ENCODE measurements around the gene DMD. TPM values are rescaled to one million over a fixed set of nuclear protein-coding genes. Genes with fewer than 3 reads are reported as not detected.

DMD gene
- total RNA-seq, 2 donors from 2014 or later = 2.8 to 3.4 TPM

- Mint-ChIP-seq H3K4me3 (no peak overlapping the region), H3K4me1 (ENCODE audit: low read depth in 2 of 2) (no peaks in the 10 kb centered on the region), H3K27me3 (no peaks in the 10 kb centered on the region), H3K27ac (no peak overlapping the region), H3K36me3 (no peaks in the 10 kb centered on the region), H3K9me3 (peaks cover 5% of the 10 kb centered on the region)
- DNase-seq (ENCODE audit: low spot score) = no peak
- no peak for ATAC-seq
Observed at GRCh38 chrX:31796624-31797023, 1414.7 kb downstream of the DMD start.

- H3K9me3 Mint-ChIP-seq = peaks cover 10% of the 10 kb centered on the region
- no peak for ATAC-seq
- H3K36me3 Mint-ChIP-seq = no peaks in the 10 kb centered on the region
- H3K27me3 Mint-ChIP-seq = no peaks in the 10 kb centered on the region
- H3K27ac Mint-ChIP-seq = no peak overlapping the region
- H3K4me3 Mint-ChIP-seq = no peak overlapping the region
- no peak for DNase-seq (ENCODE audit: low spot score)
- H3K4me1 Mint-ChIP-seq (ENCODE audit: low read depth in 2 of 2) = no peaks in the 10 kb centered on the region
Observed at GRCh38 chrX:31747411-31747810, 1463.9 kb downstream of the DMD start.

GRCh38 chrX:31743004-31743403 is 1468.3 kb downstream of the DMD start:
- no peak for ATAC-seq
- Mint-ChIP-seq H3K27ac (no peak overlapping the region), H3K36me3 (no peaks in the 10 kb centered on the region), H3K9me3 (peaks cover 7% of the 10 kb centered on the region), H3K4me1 (ENCODE audit: low read depth in 2 of 2) (no peaks in the 10 kb centered on the region), H3K4me3 (no peak overlapping the region), H3K27me3 (no peaks in the 10 kb centered on the region)
- no peak for DNase-seq (ENCODE audit: low spot score)

- no peaks in the 10 kb centered on the region for H3K36me3 Mint-ChIP-seq
- no peaks in the 10 kb centered on the region for H3K4me1 Mint-ChIP-seq (ENCODE audit: low read depth in 2 of 2)
- no peak overlapping the region for H3K27ac Mint-ChIP-seq
- ATAC-seq (no peak), DNase-seq (ENCODE audit: low spot score) (no peak)
- H3K9me3 Mint-ChIP-seq = no peaks in the 10 kb centered on the region
- no peaks in the 10 kb centered on the region for H3K27me3 Mint-ChIP-seq
- no peak overlapping the region for H3K4me3 Mint-ChIP-seq
Observed at GRCh38 chrX:31717474-31717873, 1493.9 kb downstream of the DMD start.

- no peak for ATAC-seq
- H3K4me1 Mint-ChIP-seq (ENCODE audit: low read depth in 2 of 2) = no peaks in the 10 kb centered on the region
- no peaks in the 10 kb centered on the region for H3K36me3 Mint-ChIP-seq
- no peak overlapping the region for H3K4me3 Mint-ChIP-seq
- no peak overlapping the region for H3K27ac Mint-ChIP-seq
- DNase-seq (ENCODE audit: low spot score) = no peak
- H3K27me3 Mint-ChIP-seq = no peaks in the 10 kb centered on the region
- no peaks in the 10 kb centered on the region for H3K9me3 Mint-ChIP-seq
Observed at GRCh38 chrX:31715675-31716074, 1495.7 kb downstream of the DMD start.

- no peak overlapping the region for H3K27ac Mint-ChIP-seq
- ATAC-seq (no peak), DNase-seq (ENCODE audit: low spot score) (no peak)
- H3K36me3 Mint-ChIP-seq = no peaks in the 10 kb centered on the region
- H3K9me3 Mint-ChIP-seq = no peaks in the 10 kb centered on the region
- H3K4me1 Mint-ChIP-seq (ENCODE audit: low read depth in 2 of 2) = no peaks in the 10 kb centered on the region
- H3K27me3 Mint-ChIP-seq = no peaks in the 10 kb centered on the region
- no peak overlapping the region for H3K4me3 Mint-ChIP-seq
Observed at GRCh38 chrX:31714797-31715196, 1496.6 kb downstream of the DMD start.

- no peak overlapping the region for H3K4me3 Mint-ChIP-seq
- no peak for DNase-seq (ENCODE audit: low spot score)
- no peaks in the 10 kb centered on the region for H3K4me1 Mint-ChIP-seq (ENCODE audit: low read depth in 2 of 2)
- H3K36me3 Mint-ChIP-seq = no peaks in the 10 kb centered on the region
- no peaks in the 10 kb centered on the region for H3K9me3 Mint-ChIP-seq
- no peaks in the 10 kb centered on the region for H3K27me3 Mint-ChIP-seq
- ATAC-seq = no peak
- no peak overlapping the region for H3K27ac Mint-ChIP-seq
Observed at GRCh38 chrX:31713120-31713519, 1498.2 kb downstream of the DMD start.

- DNase-seq (ENCODE audit: low spot score) (no peak), ATAC-seq (no peak)
- no peak overlapping the region for H3K27ac Mint-ChIP-seq
- no peaks in the 10 kb centered on the region for H3K36me3 Mint-ChIP-seq
- no peaks in the 10 kb centered on the region for H3K27me3 Mint-ChIP-seq
- H3K9me3 Mint-ChIP-seq = no peaks in the 10 kb centered on the region
- no peaks in the 10 kb centered on the region for H3K4me1 Mint-ChIP-seq (ENCODE audit: low read depth in 2 of 2)
- no peak overlapping the region for H3K4me3 Mint-ChIP-seq
Observed at GRCh38 chrX:31711166-31711565, 1500.2 kb downstream of the DMD start.

GRCh38 chrX:31708116-31708515 is 1503.2 kb downstream of the DMD start:
- DNase-seq (ENCODE audit: low spot score) (no peak), ATAC-seq (no peak)
- Mint-ChIP-seq H3K4me1 (ENCODE audit: low read depth in 2 of 2) (no peaks in the 10 kb centered on the region), H3K27me3 (peaks cover 0 to 2% of the 10 kb centered on the region in 2 donors), H3K9me3 (peaks cover 6% of the 10 kb centered on the region), H3K36me3 (no peaks in the 10 kb centered on the region), H3K4me3 (no peak overlapping the region), H3K27ac (no peak overlapping the region)

GRCh38 chrX:31706466-31706865 is 1504.9 kb downstream of the DMD start:
- peaks cover 12% of the 10 kb centered on the region for H3K9me3 Mint-ChIP-seq
- peaks cover 0 to 2% of the 10 kb centered on the region in 2 donors for H3K27me3 Mint-ChIP-seq
- H3K4me1 Mint-ChIP-seq (ENCODE audit: low read depth in 2 of 2) = no peaks in the 10 kb centered on the region
- DNase-seq (ENCODE audit: low spot score) = no peak
- no peak for ATAC-seq
- H3K27ac Mint-ChIP-seq = no peak overlapping the region
- no peaks in the 10 kb centered on the region for H3K36me3 Mint-ChIP-seq
- no peak overlapping the region for H3K4me3 Mint-ChIP-seq

GRCh38 chrX:31705816-31706215 is 1505.5 kb downstream of the DMD start:
- H3K9me3 Mint-ChIP-seq = peaks cover 12% of the 10 kb centered on the region
- H3K27me3 Mint-ChIP-seq = peaks cover 0 to 2% of the 10 kb centered on the region in 2 donors
- H3K27ac Mint-ChIP-seq = no peak overlapping the region
- H3K36me3 Mint-ChIP-seq = no peaks in the 10 kb centered on the region
- H3K4me1 Mint-ChIP-seq (ENCODE audit: low read depth in 2 of 2) = no peaks in the 10 kb centered on the region
- H3K4me3 Mint-ChIP-seq = no peak overlapping the region
- DNase-seq (ENCODE audit: low spot score) (no peak), ATAC-seq (no peak)

GRCh38 chrX:31704938-31705337 is 1506.4 kb downstream of the DMD start:
- Mint-ChIP-seq H3K36me3 (no peaks in the 10 kb centered on the region), H3K27ac (no peak overlapping the region), H3K27me3 (peaks cover 0 to 2% of the 10 kb centered on the region in 2 donors), H3K9me3 (peaks cover 12% of the 10 kb centered on the region), H3K4me1 (ENCODE audit: low read depth in 2 of 2) (no peaks in the 10 kb centered on the region), H3K4me3 (no peak overlapping the region)
- ATAC-seq = no peak
- no peak for DNase-seq (ENCODE audit: low spot score)

GRCh38 chrX:31702222-31702621 is 1509.1 kb downstream of the DMD start:
- DNase-seq (ENCODE audit: low spot score) (no peak), ATAC-seq (no peak)
- H3K9me3 Mint-ChIP-seq = peaks cover 12% of the 10 kb centered on the region
- H3K4me3 Mint-ChIP-seq = no peak overlapping the region
- no peaks in the 10 kb centered on the region for H3K36me3 Mint-ChIP-seq
- H3K4me1 Mint-ChIP-seq (ENCODE audit: low read depth in 2 of 2) = no peaks in the 10 kb centered on the region
- H3K27ac Mint-ChIP-seq = no peak overlapping the region
- H3K27me3 Mint-ChIP-seq = peaks cover 0 to 2% of the 10 kb centered on the region in 2 donors

GRCh38 chrX:31697294-31697916 is 1513.9 kb downstream of the DMD start:
- Mint-ChIP-seq H3K27me3 (no peaks in the 10 kb centered on the region), H3K27ac (no peak overlapping the region), H3K9me3 (peaks cover 7% of the 10 kb centered on the region), H3K4me1 (ENCODE audit: low read depth in 2 of 2) (no peaks in the 10 kb centered on the region), H3K4me3 (no peak overlapping the region), H3K36me3 (no peaks in the 10 kb centered on the region)
- no peak for ATAC-seq
- DNase-seq (ENCODE audit: low spot score) = no peak

- no peaks in the 10 kb centered on the region for H3K27me3 Mint-ChIP-seq
- H3K27ac Mint-ChIP-seq = no peak overlapping the region
- peaks cover 2% of the 10 kb centered on the region for H3K9me3 Mint-ChIP-seq
- H3K4me3 Mint-ChIP-seq = no peak overlapping the region
- no peaks in the 10 kb centered on the region for H3K4me1 Mint-ChIP-seq (ENCODE audit: low read depth in 2 of 2)
- no peaks in the 10 kb centered on the region for H3K36me3 Mint-ChIP-seq
- ATAC-seq = no peak
- no peak for DNase-seq (ENCODE audit: low spot score)
Observed at GRCh38 chrX:31679861-31680260, 1531.5 kb downstream of the DMD start.
